HL-60 (cell line): ENCODE measurements around the gene PAQR5.

Source experiments
- DNase-seq, 2 experiments: peaks; one replicate each; pipeline ENCODE4 v3.0.0-alpha.2; 2010 to 2020; ENCODE audit warnings: low read depth in 1 of 2, low spot score in 1 of 2
- H3K27ac ChIP-seq: fragments of 250-450 bp; sonication (Bioruptor Pico); replicated peaks from 2 replicates; pipeline ENCODE4 v1.5.1; 2020; ENCODE audit warnings: mild to moderate bottlenecking, moderate library complexity
- H3K27me3 ChIP-seq: fragments of 250-450 bp; sonication (Bioruptor Pico); 2 replicates; pipeline ENCODE4 v1.5.1; 2021; ENCODE audit warnings: mild to moderate bottlenecking, moderate library complexity; ENCODE audit not compliant: insufficient read depth, poor library complexity, severe bottlenecking
- H3K4me3 ChIP-seq: replicated peaks from 2 replicates; pipeline ENCODE4 v1.5.1; 2011; ENCODE audit warnings: mild to moderate bottlenecking, control low read depth, low read length; ENCODE audit not compliant: insufficient read depth
- GABPA ChIP-seq: IDR thresholded peaks from 2 replicates; pipeline ENCODE4 v1.6.1; 2012; ENCODE audit warnings: low read depth
- POLR2AphosphoS5 ChIP-seq: IDR thresholded peaks from 2 replicates; pipeline ENCODE4 v1.6.1; 2012; ENCODE audit warnings: low read depth
- REST ChIP-seq: IDR thresholded peaks from 2 replicates; pipeline ENCODE4 v1.6.1; 2012; ENCODE audit warnings: low read depth; ENCODE audit not compliant: insufficient replicate concordance
- SPI1 ChIP-seq: IDR thresholded peaks from 2 replicates; pipeline ENCODE4 v1.6.1; 2012; ENCODE audit warnings: low read depth, mild to moderate bottlenecking, borderline replicate concordance
- TF ChIP-seq, protein P1 (sequence below): IDR thresholded peaks from one replicate; pipeline ENCODE4 v1.5.1; 2011; ENCODE audit warnings: low read length, control low read depth, inconsistent platforms; ENCODE audit not compliant: insufficient read depth

The PAQR5 gene

DNA sequence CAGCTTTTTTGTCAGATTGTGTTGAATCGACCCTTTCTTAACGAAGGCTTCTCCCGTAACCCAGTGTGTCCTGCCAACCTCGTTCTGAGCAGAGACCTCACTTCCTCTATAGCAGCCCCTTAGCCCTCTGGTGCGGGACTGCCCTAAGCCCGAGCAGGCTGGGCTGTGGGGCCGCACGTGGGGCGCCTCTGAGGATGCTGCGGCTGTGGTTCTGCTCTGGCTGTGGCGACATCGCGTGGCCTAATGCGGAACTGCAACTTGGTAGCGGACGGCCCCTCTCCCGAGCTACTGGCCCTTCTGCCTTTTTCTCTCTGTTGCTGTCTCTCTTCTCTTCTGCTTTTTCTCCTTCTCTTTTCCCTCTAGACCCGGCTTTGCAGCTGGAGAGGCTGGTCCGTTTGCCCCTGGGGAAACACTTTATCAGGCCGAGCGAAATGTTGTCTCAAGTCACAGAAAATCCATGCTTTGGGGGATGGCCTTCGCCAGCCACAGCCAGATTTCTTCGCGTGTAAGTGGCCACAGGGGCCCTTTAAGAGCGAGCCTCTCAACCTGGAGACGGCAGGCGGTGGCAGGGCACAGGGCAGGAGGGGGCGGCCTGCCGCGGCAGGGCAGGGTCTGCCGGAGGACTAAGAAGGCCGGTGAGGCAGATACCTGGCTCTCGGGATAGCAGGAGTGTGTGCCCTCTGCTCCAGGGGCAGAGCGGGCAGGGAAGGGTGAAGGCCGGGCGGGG, 96.0 kb downstream of the PAQR5 start:
- no peak overlapping the region for H3K27ac ChIP-seq
- H3K27me3 ChIP-seq, result no peaks in the 10 kb centered on the region
- peak; percentile 44 to 85 for DNase-seq
- no peak for TF ChIP-seq REST
- no peak for TF ChIP-seq GABPA
- TF ChIP-seq, protein P1, sequence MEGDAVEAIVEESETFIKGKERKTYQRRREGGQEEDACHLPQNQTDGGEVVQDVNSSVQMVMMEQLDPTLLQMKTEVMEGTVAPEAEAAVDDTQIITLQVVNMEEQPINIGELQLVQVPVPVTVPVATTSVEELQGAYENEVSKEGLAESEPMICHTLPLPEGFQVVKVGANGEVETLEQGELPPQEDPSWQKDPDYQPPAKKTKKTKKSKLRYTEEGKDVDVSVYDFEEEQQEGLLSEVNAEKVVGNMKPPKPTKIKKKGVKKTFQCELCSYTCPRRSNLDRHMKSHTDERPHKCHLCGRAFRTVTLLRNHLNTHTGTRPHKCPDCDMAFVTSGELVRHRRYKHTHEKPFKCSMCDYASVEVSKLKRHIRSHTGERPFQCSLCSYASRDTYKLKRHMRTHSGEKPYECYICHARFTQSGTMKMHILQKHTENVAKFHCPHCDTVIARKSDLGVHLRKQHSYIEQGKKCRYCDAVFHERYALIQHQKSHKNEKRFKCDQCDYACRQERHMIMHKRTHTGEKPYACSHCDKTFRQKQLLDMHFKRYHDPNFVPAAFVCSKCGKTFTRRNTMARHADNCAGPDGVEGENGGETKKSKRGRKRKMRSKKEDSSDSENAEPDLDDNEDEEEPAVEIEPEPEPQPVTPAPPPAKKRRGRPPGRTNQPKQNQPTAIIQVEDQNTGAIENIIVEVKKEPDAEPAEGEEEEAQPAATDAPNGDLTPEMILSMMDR, result peak; percentile 62
- TF ChIP-seq POLR2AphosphoS5, result peak; percentile 42; the same call in 1 of the 2 replicates
- peak; percentile 75; the same call in 1 of the 2 replicates for TF ChIP-seq SPI1
- H3K4me3 ChIP-seq, result no peak overlapping the region

- TF ChIP-seq, protein P1, result no peak
- TF ChIP-seq REST (no peak), GABPA (no peak), SPI1 (no peak), POLR2AphosphoS5 (no peak)
- no peak for DNase-seq
- no peak overlapping the region for H3K4me3 ChIP-seq
- no peaks in the 10 kb centered on the region for H3K27me3 ChIP-seq
- no peak overlapping the region for H3K27ac ChIP-seq
Measured at GRCh38 chr15:69395460-69395859, 96.7 kb downstream of the PAQR5 start.

DNA sequence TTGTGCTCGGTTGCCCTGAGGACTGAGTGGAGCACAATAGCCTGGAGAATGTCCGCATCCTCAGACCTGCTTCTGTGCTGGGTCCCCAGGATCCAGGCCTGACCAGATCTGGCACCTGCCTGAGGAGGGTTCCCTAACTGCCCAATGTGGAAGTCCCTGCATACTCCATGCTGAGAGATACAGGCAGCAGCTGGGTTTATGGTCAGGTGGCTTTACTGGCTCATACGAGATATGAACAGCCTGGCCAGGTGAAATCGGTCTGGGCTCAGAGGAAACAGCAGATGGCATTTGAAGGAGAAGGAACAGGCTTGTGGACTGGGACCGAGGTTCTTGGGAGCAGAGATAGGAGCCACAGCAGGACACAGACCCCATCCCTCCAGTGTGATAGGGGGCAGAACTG, 97.3 kb downstream of the PAQR5 start:
- Histone ChIP-seq H3K4me3 (no peak overlapping the region), H3K27ac (no peak overlapping the region), H3K27me3 (no peaks in the 10 kb centered on the region)
- DNase-seq, result no peak
- TF ChIP-seq GABPA, result no peak
- no peak for TF ChIP-seq SPI1
- TF ChIP-seq REST, result no peak
